Gastrocnemius medialis (tissue), 4 donors: ENCODE data around the gene LRRC49. TPM values are rescaled to one million over a fixed set of nuclear protein-coding genes. Genes with fewer than 3 reads are reported as not detected.
"Not testable (repeated sequence)": the region's sequence is repeated elsewhere in the genome, so short reads cannot be mapped to it uniquely, and the experiment has no call there.

ENCODE experiments used
- ATAC-seq, 2 donors: fragments of 150-250 bp; one replicate each; pipeline ENCODE4 v1.9.1; 2016
- DNase-seq, 2 donors: peaks; one replicate each; pipeline ENCODE4 v3.0.0-alpha.2; 2019
- H3K27ac ChIP-seq, 4 donors: fragments of 200-600 bp; sonication (generic); 1 replicate in 1 of 4; 2 replicates in 3 of 4; pipeline ENCODE4 v1.5.1; 2016 to 2018; ENCODE audit warnings: mild to moderate bottlenecking in 2 of 4, moderate library complexity in 1 of 4
- H3K27me3 ChIP-seq, 3 donors: fragments of 200-600 bp; sonication (generic) in 2 of 3; 1 replicate in 1 of 3; 2 replicates in 2 of 3; pipeline versions ENCODE4 v1.5.1 to v1.6.0; 2016 to 2019; ENCODE audit warnings: mild to moderate bottlenecking in 1 of 3, moderate library complexity in 1 of 3
- H3K36me3 ChIP-seq, 2 donors: fragments of 200-600 bp; sonication (generic) in 1 of 2; one replicate each; pipeline ENCODE4 v1.5.1; 2017 to 2018
- H3K4me1 ChIP-seq, 2 donors: fragments of 200-600 bp; sonication (generic) in 1 of 2; one replicate each; pipeline ENCODE4 v1.5.1; 2016 to 2017; ENCODE audit warnings: mild to moderate bottlenecking in 2 of 2
- H3K4me3 ChIP-seq, 4 donors: fragments of 200-600 bp; sonication (generic) in 3 of 4; 1 replicate in 1 of 4; 2 replicates in 3 of 4; pipeline ENCODE4 v1.5.1; 2016 to 2019; ENCODE audit warnings: mild to moderate bottlenecking in 2 of 4
- H3K9me3 ChIP-seq, 3 donors: fragments of 200-600 bp; sonication (generic) in 2 of 3; 1 replicate in 1 of 3; 2 replicates in 2 of 3; pipeline ENCODE4 v1.5.1; 2016 to 2019
- POLR2A ChIP-seq, 2 donors: fragments of 450-650 bp; IDR thresholded peaks; one replicate each; pipeline ENCODE4 v1.6.1; 2017; ENCODE audit warnings: antibody characterized with exemption in 2 of 2, mild to moderate bottlenecking in 2 of 2, moderate library complexity in 2 of 2
- in situ Hi-C, 4 donors: fragments of 200-750 bp; cut with MboI; loops; one replicate each; pipeline versions ENCODE4 v1.15.0 to v1.8.0; 2017; ENCODE audit warnings: low sequenced_read_pairs in 4 of 4
- intact Hi-C: fragments of 100-400 bp; cut with DNase I; formaldehyde crosslinking; loops from one replicate; pipeline ENCODE4 v1.15.1; 2023; ENCODE audit warnings: low total_unique reads
- total RNA-seq, 4 donors: library from RNA; depleted of rRNA; stranded (reverse); fragments of >200 nt; gene quantifications; one replicate each; pipeline versions ENCODE4 v1.1.0 to v1.2.3, GENCODE V29; 2016
- TF ChIP-seq, protein P1 (sequence below), 5 experiments: fragments of 450-650 bp in 3 of 5; fragments of 200-600 bp in 2 of 5; sonication (generic) in 2 of 5; IDR thresholded peaks in 4 of 5; conservative IDR thresholded peaks in 1 of 5; 1 replicate in 4 of 5; 2 replicates in 1 of 5; pipeline ENCODE4 v1.5.1; 2016 to 2019; ENCODE audit warnings: antibody characterized with exemption in 5 of 5, mild to moderate bottlenecking in 3 of 5, moderate library complexity in 3 of 5

Gene LRRC49
- total RNA-seq, 4 donors from 2014 or later, result 0.51 to 5.0 (median 2.8) TPM

DNA sequence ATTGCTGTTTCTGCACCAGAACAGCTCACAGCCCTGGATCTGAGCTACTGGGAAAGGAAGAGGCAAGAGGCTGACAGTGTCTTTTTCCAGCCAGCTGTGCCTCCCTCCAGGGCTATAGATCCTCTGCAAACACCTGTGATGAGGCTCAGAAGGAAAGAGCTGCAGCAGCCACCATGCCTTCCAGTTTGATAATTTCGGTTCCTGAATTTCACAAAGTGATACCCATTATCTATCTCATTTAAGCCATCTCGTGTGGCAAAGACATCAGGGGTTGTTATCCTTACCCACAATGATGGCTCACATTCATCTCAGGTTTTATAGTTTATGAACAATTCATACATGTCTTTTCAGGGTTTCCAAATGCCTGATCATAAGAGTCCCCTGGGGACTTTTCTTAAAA lies 36.9 kb upstream of the LRRC49 start:
- Histone ChIP-seq H3K9me3 (no peaks in the 10 kb centered on the region), H3K4me3 (no peak overlapping the region), H3K4me1 (peaks cover 0 to 15% of the 10 kb centered on the region in 2 donors), H3K36me3 (no peaks in the 10 kb centered on the region), H3K27me3 (no peaks in the 10 kb centered on the region), H3K27ac (peak overlapping the region; percentile 50 to 84 (median 64))
- ATAC-seq, result no peak
- intact Hi-C loops (no loop called here), in situ Hi-C loops (no loop called here)
- TF ChIP-seq, protein P1, sequence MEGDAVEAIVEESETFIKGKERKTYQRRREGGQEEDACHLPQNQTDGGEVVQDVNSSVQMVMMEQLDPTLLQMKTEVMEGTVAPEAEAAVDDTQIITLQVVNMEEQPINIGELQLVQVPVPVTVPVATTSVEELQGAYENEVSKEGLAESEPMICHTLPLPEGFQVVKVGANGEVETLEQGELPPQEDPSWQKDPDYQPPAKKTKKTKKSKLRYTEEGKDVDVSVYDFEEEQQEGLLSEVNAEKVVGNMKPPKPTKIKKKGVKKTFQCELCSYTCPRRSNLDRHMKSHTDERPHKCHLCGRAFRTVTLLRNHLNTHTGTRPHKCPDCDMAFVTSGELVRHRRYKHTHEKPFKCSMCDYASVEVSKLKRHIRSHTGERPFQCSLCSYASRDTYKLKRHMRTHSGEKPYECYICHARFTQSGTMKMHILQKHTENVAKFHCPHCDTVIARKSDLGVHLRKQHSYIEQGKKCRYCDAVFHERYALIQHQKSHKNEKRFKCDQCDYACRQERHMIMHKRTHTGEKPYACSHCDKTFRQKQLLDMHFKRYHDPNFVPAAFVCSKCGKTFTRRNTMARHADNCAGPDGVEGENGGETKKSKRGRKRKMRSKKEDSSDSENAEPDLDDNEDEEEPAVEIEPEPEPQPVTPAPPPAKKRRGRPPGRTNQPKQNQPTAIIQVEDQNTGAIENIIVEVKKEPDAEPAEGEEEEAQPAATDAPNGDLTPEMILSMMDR (IDR thresholded peaks at IDR 0.05 in 4 of 5, conservative IDR thresholded peaks at IDR 0.05 in 1 of 5), result no peak
- no peak for TF ChIP-seq POLR2A (IDR thresholded peaks at IDR 0.05)
- DNase-seq, result no peak

DNA sequence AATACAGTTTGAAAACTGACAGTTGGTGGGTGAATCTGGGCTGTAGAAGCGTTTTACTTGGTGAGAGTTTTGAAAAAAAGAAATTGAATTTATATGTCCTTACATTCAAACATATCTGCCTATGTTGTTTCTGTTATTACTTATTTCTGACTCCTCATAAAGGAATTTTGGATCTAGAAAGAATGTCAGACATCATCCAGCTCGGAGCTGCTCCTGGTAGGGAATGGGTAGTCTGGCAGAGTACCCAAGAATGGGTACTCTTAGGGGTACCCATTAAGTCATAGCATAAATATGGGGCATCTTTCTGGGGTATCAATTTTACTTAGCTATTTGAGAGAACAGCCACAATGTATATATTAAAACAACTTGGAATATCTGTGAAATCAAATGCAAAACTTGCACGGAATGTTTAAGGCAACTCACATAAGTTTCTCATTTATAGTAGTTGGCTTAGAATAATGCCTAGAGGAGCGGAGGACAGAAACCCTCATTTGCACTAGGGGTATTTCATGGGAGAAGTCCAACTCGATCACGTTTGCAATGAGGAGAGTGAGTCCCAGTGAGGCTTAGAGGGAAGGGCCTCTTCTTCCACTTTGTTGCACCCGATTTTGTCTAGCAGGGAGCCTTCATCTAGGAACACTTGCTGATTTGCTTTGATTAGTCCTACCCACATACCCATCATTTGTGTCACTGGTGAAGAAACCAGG lies 36.3 kb upstream of the LRRC49 start:
- Histone ChIP-seq H3K27me3 (no peaks in the 10 kb centered on the region), H3K4me3 (no peak overlapping the region), H3K27ac (peak overlapping the region; percentile 50 to 84 (median 64)), H3K36me3 (no peaks in the 10 kb centered on the region), H3K9me3 (no peaks in the 10 kb centered on the region), H3K4me1 (peaks cover 0 to 15% of the 10 kb centered on the region in 2 donors)
- DNase-seq (no peak), ATAC-seq (no peak)
- no peak for TF ChIP-seq POLR2A (IDR thresholded peaks at IDR 0.05)
- TF ChIP-seq, protein P1 (IDR thresholded peaks at IDR 0.05 in 4 of 5, conservative IDR thresholded peaks at IDR 0.05 in 1 of 5), result no peak
- in situ Hi-C loops, result no loop called here
- intact Hi-C loops, result no loop called here

DNA sequence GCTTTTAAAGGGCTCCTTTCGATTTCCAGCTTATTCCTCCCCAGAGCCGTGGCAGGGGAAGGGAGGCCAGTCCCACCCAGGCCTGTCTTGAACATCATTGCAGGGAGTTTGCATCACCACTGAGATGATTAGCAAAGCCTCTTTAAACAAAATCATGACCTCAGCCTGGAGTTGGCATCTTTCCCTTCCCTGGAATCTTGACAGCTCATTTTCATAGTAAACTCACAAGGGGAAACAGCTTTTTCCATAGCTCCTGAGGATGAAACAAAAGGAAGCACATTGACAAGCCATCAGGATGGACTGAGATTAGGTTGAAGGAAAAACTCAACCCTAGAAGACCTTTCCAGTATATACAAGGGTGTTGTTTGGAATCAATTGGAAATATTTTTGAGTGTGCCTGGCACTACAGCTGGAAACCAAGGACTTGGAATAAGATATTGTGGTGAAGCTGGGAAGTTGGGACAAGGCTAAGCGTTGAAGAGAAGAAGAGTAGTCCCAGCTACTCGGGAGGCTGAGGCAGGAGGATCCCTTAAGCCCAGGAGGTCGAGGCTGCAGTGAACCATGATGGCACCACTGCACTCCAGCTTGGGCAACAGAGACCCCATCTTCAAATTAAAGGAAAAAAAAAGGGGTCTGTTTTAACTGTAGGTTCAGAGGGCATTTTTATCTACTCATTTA lies 35.6 kb upstream of the LRRC49 start:
- TF ChIP-seq, protein P1 (IDR thresholded peaks at IDR 0.05 in 4 of 5, conservative IDR thresholded peaks at IDR 0.05 in 1 of 5), result no peak
- peak in 1 of 2 donors; percentile 42 for TF ChIP-seq POLR2A (IDR thresholded peaks at IDR 0.05)
- in situ Hi-C loops, result no loop called here
- H3K27me3 ChIP-seq, result no peaks in the 10 kb centered on the region
- intact Hi-C loops, result no loop called here
- H3K9me3 ChIP-seq, result no peaks in the 10 kb centered on the region
- H3K4me3 ChIP-seq, result no peak overlapping the region
- peak overlapping the region; percentile 46 to 71 (median 55) for H3K27ac ChIP-seq
- H3K36me3 ChIP-seq, result no peaks in the 10 kb centered on the region
- peaks cover 0 to 15% of the 10 kb centered on the region in 2 donors for H3K4me1 ChIP-seq
- DNase-seq, result peak; percentile 65 to 80
- peak; percentile 62 to 64 for ATAC-seq

DNA sequence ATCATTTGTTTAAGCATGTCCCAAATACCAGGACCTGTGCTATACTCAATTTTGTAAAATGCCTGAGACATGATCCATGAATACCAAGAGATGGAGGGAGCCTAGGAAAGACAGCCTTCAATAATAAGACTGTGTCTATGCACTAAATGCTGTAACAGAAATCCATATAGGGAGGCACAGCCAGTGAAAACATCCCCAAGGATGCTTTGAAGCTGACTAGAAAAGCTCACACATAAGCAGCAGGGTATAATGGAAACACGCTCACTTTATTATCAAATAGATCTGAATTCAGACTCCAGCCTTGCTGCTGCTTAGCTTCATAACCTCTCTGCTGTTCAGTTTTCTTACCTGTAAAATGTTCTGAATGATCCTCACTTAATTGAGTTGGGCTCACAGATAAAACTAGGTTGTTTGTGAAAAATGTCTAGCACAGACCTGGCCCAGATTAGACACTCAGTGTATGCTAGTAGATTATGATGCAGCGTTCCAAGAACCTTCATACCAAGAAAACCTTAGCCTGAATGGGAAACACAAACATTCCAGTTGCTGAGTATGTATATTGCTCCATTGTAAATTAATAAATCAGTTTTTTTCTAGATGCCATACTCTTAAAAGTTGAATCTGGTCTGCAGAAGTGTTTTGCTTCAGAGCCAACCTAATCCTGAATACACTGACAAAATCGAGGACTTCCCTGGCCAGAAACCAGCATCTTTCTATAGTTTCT lies 34.9 kb upstream of the LRRC49 start:
- ATAC-seq (no peak), DNase-seq (no peak)
- TF ChIP-seq, protein P1 (IDR thresholded peaks at IDR 0.05 in 4 of 5, conservative IDR thresholded peaks at IDR 0.05 in 1 of 5), result no peak
- TF ChIP-seq POLR2A (IDR thresholded peaks at IDR 0.05), result no peak
- Histone ChIP-seq H3K27ac (peak overlapping the region; percentile 46 to 55 (median 53)), H3K27me3 (no peaks in the 10 kb centered on the region), H3K4me3 (no peak overlapping the region), H3K4me1 (peaks cover 0 to 9% of the 10 kb centered on the region in 2 donors), H3K36me3 (no peaks in the 10 kb centered on the region), H3K9me3 (no peaks in the 10 kb centered on the region)
- in situ Hi-C loops, result no loop called here
- intact Hi-C loops, result no loop called here

DNA sequence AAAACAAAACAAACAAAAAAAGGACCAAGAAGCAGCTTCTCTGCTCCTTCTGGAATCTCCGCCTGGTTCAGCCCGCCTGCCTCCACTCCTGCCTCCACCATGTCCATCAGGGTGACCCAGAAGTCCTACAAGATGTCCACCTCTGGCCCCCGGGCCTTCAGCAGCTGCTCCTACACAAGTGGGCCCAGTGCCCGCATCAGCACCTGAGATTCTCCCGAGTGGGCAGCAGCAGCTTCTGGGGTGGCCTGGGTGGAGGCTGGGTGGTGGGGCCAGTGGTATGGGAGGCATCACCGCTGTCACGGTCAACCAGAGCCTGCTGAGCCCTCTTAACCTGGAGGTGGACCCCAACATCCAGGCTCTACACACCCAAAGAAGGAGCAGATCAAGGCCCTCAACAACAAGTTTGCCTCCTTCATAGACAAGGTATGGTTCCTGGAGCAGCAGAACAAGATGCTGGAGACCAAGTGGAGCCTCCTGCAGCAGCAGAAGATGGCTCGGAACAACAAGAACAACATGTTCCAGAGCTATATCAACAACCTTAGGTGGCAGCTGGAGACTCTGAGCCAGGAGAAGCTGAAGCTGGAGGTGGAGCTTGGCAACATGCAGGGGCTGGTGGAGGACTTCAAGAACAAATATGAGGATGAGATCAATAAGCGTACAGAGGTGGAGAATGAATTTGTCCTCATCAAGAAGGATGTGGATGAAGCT lies 33.9 kb upstream of the LRRC49 start:
- in situ Hi-C loops, H3K27me3 ChIP-seq, H3K9me3 ChIP-seq, H3K36me3 ChIP-seq, intact Hi-C loops, ATAC-seq, H3K4me1 ChIP-seq, H3K4me3 ChIP-seq: not testable (repeated sequence)
- H3K27ac ChIP-seq, result peak overlapping the region in 3 of 4 donors; percentile 33 to 43 (median 41)
- DNase-seq, result peak in 1 of 2 donors; percentile 59
